SK-N-SH (cell line): ENCODE data around the gene TRIM15. TPM values are rescaled to one million over a fixed set of nuclear protein-coding genes. Genes with fewer than 3 reads are reported as not detected.

Experiments
- CTCF ChIA-PET: fragments of 300-600, 350-600 bp; formaldehyde crosslinking; extraction: SDS; loops from one replicate; lab custom pipeline; 2021; lab: Yijun Ruan, JAX
- POLR2A ChIA-PET: fragments of 350-600 bp; sonication (Branson Sonifier 250); formaldehyde crosslinking; extraction: SDS; loops from one replicate; lab custom pipeline; 2020; ENCODE audit warnings: antibody characterized with exemption, inconsistent platforms; lab: Yijun Ruan, JAX
- DNase-seq: peaks from one replicate; pipeline ENCODE4 v3.0.0; 2012
- H2AFZ ChIP-seq: fragments of 200-600 bp; sonication (generic); 2 replicates; pipeline ENCODE4 v1.8.1; 2016; ENCODE audit warnings: antibody characterized with exemption, mild to moderate bottlenecking, low read depth
- H3F3A ChIP-seq: fragments of 200-600 bp; sonication (generic); replicated peaks from 2 replicates; pipeline ENCODE3; 2016; ENCODE audit warnings: antibody characterized with exemption, mild to moderate bottlenecking; ENCODE audit not compliant: insufficient read depth
- H3K27ac ChIP-seq, 2 experiments: fragments of 200-500 bp in 1 of 2; fragments of 200-600 bp in 1 of 2; sonication (Bioruptor generic) in 1 of 2; sonication (generic), shearing (Covaris generic) in 1 of 2; 2 replicates each; pipeline versions ENCODE4 v1.5.1 to v1.6.1; 2014 to 2016; ENCODE audit warnings: low read depth in 2 of 2, inconsistent platforms in 1 of 2, low read length in 1 of 2, mild to moderate bottlenecking in 1 of 2, mixed read lengths in 1 of 2
- H3K27me3 ChIP-seq: fragments of 200-600 bp; sonication (generic), shearing (Covaris generic); 2 replicates; pipeline ENCODE4 v1.6.1; 2016; ENCODE audit warnings: mixed run types; ENCODE audit not compliant: insufficient read depth
- H3K36me3 ChIP-seq, 2 experiments: fragments of 200-500 bp in 1 of 2; fragments of 200-600 bp in 1 of 2; sonication (Bioruptor generic) in 1 of 2; sonication (generic) in 1 of 2; replicated peaks in 1 of 2; 2 replicates each; pipeline versions ENCODE3 to v1.5.1; 2014 to 2016; ENCODE audit warnings: low read length in 1 of 2, mild to moderate bottlenecking in 1 of 2; ENCODE audit not compliant: insufficient read depth in 2 of 2, control insufficient read depth in 1 of 2
- H3K4me1 ChIP-seq, 2 experiments: fragments of 200-500 bp in 1 of 2; fragments of 200-600 bp in 1 of 2; sonication (Bioruptor generic) in 1 of 2; sonication (generic), shearing (Covaris generic) in 1 of 2; 2 replicates each; pipeline versions ENCODE4 v1.5.1 to v1.6.1; 2014 to 2016; ENCODE audit warnings: low read depth in 1 of 2, low read length in 1 of 2, mixed run types in 1 of 2; ENCODE audit not compliant: insufficient read depth in 2 of 2, control insufficient read depth in 1 of 2
- H3K4me2 ChIP-seq: fragments of 200-600 bp; sonication (generic), shearing (Covaris generic); 2 replicates; pipeline ENCODE4 v1.6.1; 2017; ENCODE audit warnings: mixed run types
- H3K4me3 ChIP-seq, 2 experiments: fragments of 200-500 bp in 1 of 2; fragments of 200-600 bp in 1 of 2; sonication (Bioruptor generic) in 1 of 2; sonication (generic), shearing (Covaris generic) in 1 of 2; 2 replicates each; pipeline versions ENCODE4 v1.5.1 to v1.8.1; 2014 to 2016; ENCODE audit warnings: low read depth in 2 of 2, inconsistent platforms in 1 of 2, low read length in 1 of 2, mild to moderate bottlenecking in 1 of 2, mixed read lengths in 1 of 2, moderate library complexity in 1 of 2
- H3K79me2 ChIP-seq: fragments of 200-600 bp; sonication (generic); 2 replicates; pipeline ENCODE4 v1.8.1; 2017; ENCODE audit warnings: mild to moderate bottlenecking; ENCODE audit not compliant: insufficient read depth
- H3K9ac ChIP-seq: fragments of 200-600 bp; sonication (generic); 2 replicates; pipeline ENCODE4 v1.6.1; 2017; ENCODE audit warnings: mixed run types
- H3K9me2 ChIP-seq: fragments of 200-600 bp; sonication (generic); 2 replicates; pipeline ENCODE4 v1.6.1; 2017; ENCODE audit warnings: mixed run types
- H3K9me3 ChIP-seq: fragments of 200-600 bp; sonication (generic); 2 replicates; pipeline ENCODE4 v1.6.1; 2017; ENCODE audit warnings: mixed run types, mild to moderate bottlenecking, moderate library complexity
- H4K20me1 ChIP-seq: fragments of 200-600 bp; sonication (generic); 2 replicates; pipeline ENCODE4 v1.6.1; 2017; ENCODE audit warnings: mild to moderate bottlenecking, mixed run types; ENCODE audit not compliant: insufficient read depth
- CHD2 ChIP-seq: fragments of 150-350 bp; IDR thresholded peaks from 2 replicates; pipeline ENCODE4 v1.6.1; 2018; ENCODE audit warnings: low read length; ENCODE audit not compliant: partially characterized antibody
- FOSL2 ChIP-seq: IDR thresholded peaks from 2 replicates; pipeline ENCODE4 v1.4.0; 2012; ENCODE audit warnings: low read depth, mild to moderate bottlenecking, moderate library complexity, borderline replicate concordance
- MXI1 ChIP-seq: IDR thresholded peaks from 2 replicates; pipeline ENCODE4 v1.6.1; 2012; ENCODE audit warnings: mild to moderate bottlenecking, low read depth, low read length, improper control_type of control experiment
- POLR2AphosphoS5 ChIP-seq: IDR thresholded peaks from 2 replicates; pipeline ENCODE4 v1.6.1; 2012; ENCODE audit warnings: low read depth, low read length
- RAD21 ChIP-seq: IDR thresholded peaks from 2 replicates; pipeline ENCODE4 v1.6.1; 2012; ENCODE audit warnings: mild to moderate bottlenecking, low read length
- RFX5 ChIP-seq: IDR thresholded peaks from 2 replicates; pipeline ENCODE4 v1.6.1; 2012; ENCODE audit warnings: mild to moderate bottlenecking, improper control_type of control experiment, low read length
- SMC3 ChIP-seq: IDR thresholded peaks from 2 replicates; pipeline ENCODE4 v1.6.1; 2012; ENCODE audit warnings: low read depth, low read length, improper control_type of control experiment
- TAF1 ChIP-seq: IDR thresholded peaks from 2 replicates; pipeline ENCODE4 v1.6.1; 2012; ENCODE audit warnings: low read depth, mild to moderate bottlenecking, low read length, moderate library complexity, borderline replicate concordance
- YY1 ChIP-seq: IDR thresholded peaks from 2 replicates; pipeline ENCODE4 v1.4.0; 2012; ENCODE audit warnings: low read depth, mild to moderate bottlenecking
- WGBS: methylation state at CpG from one replicate; pipeline ENCODE4 v1.1.6; 2017; ENCODE audit warnings: low lambda C conversion rate; 5-methylcytosine and 5-hydroxymethylcytosine counted together
- polyA plus RNA-seq, 3 experiments: library from polyadenylated mRNA; depleted of rRNA; stranded (reverse); fragments of >200 nt; gene quantifications; 2 replicates each; pipeline ENCODE4 v1.2.3, GENCODE V29; 2012
- TF ChIP-seq, protein P1 (sequence below): IDR thresholded peaks from 2 replicates; pipeline ENCODE4 v1.4.0; 2012; ENCODE audit warnings: low read depth
- TF ChIP-seq, protein P2 (sequence below): IDR thresholded peaks from 2 replicates; pipeline ENCODE4; 2012
- TF ChIP-seq, protein P3 (sequence below): IDR thresholded peaks from 2 replicates; pipeline ENCODE4 v1.4.0; 2012; ENCODE audit warnings: low read depth, borderline replicate concordance

Gene TRIM15
- polyA plus RNA-seq, 1 of the 3 experiments (the other 2 are of a cell fraction), result not detected

DNA sequence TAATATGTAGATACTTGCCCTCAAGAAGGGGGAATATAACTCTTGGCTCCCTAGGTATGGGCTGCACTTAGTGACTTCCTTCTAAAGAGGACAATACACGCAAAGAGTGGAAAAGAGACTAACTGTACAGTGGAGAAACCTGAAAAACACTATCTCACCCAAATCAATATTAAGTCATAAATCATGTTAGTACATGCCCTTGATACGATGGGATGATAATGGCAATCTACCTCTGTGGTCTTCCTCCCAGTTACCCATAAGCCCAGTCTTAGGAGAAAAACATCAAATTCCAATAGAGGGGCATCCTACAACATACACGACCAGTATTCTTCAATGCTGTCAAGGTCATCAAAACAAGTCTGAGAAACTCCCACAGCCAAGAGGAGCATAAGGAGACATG is 48.6 kb downstream of the TRIM15 start:
- peaks cover 56% of the 10 kb centered on the region for H3K79me2 ChIP-seq
- peaks cover 10 to 21% of the 10 kb centered on the region in 2 experiments; a peak in 3 of 4 replicates for H3K4me1 ChIP-seq
- no peak overlapping the region; a peak in 1 of 4 replicates for H3K27ac ChIP-seq
- peak overlapping the region; percentile 85 for H3K4me2 ChIP-seq
- ChIA-PET CTCF (interaction anchor here (1.5 kb wide), 1 partner anchor 81 kb away, joined by 3 read pairs; no protein-coding TSS in a partner anchor), POLR2A (interaction anchor here (2.5 kb wide), 1 partner anchor 114 kb away, joined by 10 read pairs; the partner anchor contains the start of gene TRIM39)
- 68% methylated on average over 3 of the region's 3 CpGs for WGBS
- H2AFZ ChIP-seq, result no peak overlapping the region
- H3K36me3 ChIP-seq, result no peaks in the 10 kb centered on the region
- peak overlapping the region; percentile 86 for H3K9ac ChIP-seq
- H3K4me3 ChIP-seq, result peak overlapping the region; percentile 86 to 91
- peaks cover 4% of the 10 kb centered on the region for H3F3A ChIP-seq
- TF ChIP-seq FOSL2 (no peak), MXI1 (no peak), RFX5 (no peak), SMC3 (no peak), CHD2 (no peak), RAD21 (no peak), POLR2AphosphoS5 (no peak), YY1 (no peak), TAF1 (no peak)
- TF ChIP-seq, protein P1, sequence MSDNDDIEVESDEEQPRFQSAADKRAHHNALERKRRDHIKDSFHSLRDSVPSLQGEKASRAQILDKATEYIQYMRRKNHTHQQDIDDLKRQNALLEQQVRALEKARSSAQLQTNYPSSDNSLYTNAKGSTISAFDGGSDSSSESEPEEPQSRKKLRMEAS, result no peak
- TF ChIP-seq, protein P2, sequence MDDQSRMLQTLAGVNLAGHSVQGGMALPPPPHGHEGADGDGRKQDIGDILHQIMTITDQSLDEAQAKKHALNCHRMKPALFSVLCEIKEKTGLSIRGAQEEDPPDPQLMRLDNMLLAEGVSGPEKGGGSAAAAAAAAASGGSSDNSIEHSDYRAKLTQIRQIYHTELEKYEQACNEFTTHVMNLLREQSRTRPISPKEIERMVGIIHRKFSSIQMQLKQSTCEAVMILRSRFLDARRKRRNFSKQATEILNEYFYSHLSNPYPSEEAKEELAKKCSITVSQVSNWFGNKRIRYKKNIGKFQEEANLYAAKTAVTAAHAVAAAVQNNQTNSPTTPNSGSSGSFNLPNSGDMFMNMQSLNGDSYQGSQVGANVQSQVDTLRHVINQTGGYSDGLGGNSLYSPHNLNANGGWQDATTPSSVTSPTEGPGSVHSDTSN, result no peak
- TF ChIP-seq, protein P3, sequence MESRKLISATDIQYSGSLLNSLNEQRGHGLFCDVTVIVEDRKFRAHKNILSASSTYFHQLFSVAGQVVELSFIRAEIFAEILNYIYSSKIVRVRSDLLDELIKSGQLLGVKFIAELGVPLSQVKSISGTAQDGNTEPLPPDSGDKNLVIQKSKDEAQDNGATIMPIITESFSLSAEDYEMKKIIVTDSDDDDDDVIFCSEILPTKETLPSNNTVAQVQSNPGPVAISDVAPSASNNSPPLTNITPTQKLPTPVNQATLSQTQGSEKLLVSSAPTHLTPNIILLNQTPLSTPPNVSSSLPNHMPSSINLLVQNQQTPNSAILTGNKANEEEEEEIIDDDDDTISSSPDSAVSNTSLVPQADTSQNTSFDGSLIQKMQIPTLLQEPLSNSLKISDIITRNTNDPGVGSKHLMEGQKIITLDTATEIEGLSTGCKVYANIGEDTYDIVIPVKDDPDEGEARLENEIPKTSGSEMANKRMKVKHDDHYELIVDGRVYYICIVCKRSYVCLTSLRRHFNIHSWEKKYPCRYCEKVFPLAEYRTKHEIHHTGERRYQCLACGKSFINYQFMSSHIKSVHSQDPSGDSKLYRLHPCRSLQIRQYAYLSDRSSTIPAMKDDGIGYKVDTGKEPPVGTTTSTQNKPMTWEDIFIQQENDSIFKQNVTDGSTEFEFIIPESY, result no peak
- no peaks in the 10 kb centered on the region for H3K27me3 ChIP-seq
- H3K9me2 ChIP-seq, result no peaks in the 10 kb centered on the region
- H4K20me1 ChIP-seq, result peaks cover 22% of the 10 kb centered on the region
- no peaks in the 10 kb centered on the region for H3K9me3 ChIP-seq
- no peak for DNase-seq
